Measurements from ENCODE around the gene SBK2.

The SBK2 gene

DNA sequence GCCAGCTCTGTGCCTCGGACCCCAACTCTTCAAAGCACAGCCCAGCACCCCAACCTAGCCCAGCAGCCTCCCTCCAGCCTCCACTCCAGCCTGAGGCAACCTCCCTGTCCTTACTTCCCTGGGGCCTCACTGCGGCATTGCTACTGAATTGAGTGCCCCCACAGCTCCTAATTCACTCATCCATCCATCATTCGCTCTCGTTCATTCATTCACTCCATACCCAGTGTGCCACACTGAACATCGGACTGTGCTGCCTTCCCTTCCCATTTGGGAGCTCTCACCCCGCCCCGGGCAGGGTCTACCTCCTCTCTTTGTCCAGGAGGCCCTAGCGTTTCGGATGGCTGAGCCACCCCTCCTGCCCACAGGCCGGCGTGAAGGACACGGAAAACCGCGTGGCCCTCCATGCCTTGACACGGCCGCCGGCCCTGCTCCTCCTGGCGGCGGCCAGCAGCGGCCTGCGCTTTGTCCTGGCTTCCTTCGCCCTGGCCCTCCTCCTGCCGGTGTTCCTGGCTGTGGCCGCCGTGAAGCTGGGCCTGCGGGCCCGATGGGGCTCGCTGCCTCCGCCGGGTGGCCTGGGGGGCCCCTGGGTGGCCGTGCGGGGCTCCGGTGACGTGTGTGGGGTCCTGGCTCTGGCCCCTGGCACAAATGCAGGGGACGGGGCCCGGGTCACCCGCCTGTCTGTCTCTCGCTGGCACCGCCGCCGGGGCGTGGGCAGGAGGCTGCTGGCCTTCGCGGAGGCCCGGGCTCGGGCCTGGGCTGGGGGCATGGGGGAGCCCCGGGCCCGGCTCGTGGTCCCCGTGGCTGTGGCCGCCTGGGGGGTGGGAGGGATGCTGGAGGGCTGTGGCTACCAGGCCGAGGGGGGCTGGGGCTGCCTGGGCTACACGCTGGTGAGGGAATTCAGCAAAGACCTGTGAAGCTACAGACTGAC is 50.6 kb downstream of the SBK2 start:
- DNase-seq (ENCODE audit: low read depth) = no peak

DNA sequence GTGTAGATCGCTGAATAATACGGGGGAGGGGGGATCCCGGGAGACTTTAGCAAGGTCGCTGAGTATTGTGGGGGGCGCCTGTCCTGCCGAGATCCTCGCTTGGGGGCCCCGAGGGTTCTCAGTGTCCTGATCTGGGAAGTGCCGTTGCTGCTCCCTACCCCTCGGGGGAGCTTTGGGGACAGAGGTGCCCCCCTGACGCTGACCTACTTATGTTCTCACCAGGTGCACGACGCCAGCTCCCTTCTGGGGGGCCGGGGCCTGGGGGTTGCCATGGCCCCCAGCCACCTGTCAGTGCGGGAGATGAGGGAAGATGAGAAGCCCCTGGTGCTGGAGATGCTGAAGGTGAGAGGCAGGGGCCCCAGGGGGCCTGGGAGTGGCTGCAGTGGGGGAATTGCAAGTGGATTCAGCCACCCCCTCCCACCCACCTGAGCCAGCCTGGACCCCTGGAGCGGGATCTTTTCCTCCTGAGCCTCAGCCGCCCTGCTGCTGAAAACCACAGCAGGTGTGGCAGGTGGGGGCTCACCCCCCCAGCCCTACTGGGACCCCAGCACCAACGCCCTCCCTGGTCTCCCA is 51.4 kb downstream of the SBK2 start:
- no peak for DNase-seq (ENCODE audit: low read depth)

DNA sequence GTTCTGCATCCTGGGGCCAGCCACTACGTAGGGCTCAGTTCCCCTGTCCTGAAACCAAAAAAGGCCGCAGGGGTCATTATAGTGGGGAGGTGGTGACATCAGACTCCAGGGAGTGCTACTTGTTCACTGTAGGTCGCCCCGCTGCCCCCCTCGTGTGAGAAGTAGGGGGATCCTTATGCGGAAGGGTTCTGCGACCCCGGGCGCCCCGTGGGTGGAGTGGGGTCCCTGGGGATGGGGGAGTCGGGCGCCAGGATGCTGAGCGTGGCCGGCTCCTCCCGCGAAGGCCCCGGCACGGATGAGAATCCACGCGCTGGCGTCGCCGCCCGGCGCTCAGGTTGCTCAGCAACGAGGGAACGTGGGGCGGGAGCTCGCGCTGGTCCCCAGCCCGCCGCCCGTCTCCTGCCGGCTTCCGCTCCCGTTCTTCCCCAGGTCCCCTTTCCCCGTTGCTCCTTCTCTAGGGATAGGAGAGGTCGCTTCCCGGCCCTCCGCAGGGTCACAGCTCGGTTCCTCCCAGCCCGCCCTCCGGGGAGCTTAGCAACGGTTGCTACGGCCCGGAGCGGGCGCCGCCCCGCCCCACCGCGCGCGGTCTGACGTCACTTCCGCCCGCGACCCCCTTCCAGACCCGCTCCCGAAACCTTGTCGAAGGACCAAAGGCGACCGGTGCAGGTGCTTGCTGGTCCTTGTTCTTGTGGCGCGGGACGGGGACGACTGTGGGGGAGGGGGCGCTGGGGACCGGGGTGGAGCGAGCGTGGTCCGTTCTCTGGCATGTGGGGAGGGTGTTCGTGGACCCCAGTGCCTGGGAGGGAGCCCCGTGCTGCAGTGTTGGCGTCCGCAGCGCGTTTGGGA is 52.1 kb downstream of the SBK2 start, which contains the start of gene NAT14:
Gene NAT14, plus strand, starts transcription at position 596 of the 846 bp plus-strand sequence. CDS start 521 bp downstream, outside the sequence.
- peak; percentile 52 for DNase-seq (ENCODE audit: low read depth)

DNA sequence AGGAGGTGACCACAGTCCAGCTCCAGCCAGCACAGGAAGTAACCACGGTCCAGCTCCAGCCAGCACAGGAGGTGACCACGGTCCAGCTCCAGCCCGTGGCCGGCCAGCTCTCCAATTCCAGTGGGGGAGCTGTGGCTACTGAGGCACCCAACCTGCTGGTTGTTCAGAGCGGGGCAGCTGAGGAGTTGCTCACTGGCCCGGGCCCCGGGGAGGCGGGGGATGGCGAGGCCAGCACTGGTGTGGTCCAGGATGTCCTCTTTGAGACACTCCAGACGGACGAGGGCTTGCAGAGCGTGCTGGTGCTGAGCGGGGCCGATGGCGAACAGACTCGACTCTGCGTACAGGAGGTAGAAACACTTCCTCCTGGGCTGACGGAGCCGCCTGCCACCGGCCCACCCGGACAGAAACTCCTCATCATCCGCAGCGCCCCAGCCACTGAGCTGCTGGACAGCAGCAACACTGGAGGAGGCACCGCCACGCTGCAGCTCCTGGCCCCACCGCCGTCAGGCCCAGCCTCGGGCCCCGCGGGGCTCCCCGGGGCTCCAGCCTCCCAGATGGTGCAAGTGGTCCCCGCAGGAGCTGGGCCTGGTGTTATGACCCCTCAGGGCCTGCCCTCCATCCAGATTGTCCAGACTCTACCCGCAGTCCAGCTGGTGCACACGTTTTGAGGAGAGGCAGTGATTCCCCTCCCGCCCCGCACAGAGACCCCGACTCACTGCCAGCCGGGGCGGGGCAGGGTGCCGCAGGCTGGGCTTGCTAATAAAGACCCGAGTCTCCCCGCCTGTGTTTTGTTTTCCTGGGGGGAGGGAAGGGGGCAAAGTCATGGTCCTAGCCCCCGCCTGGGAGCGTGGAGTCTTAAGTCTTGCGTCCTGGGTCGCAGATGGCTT is 53.0 kb downstream of the SBK2 start:
- no peak for DNase-seq (ENCODE audit: low read depth)

- DNase-seq (ENCODE audit: low read depth) = no peak
These were observed 53.8 kb downstream of the SBK2 start for GRCh38 chr19:55482967-55483705.

DNA sequence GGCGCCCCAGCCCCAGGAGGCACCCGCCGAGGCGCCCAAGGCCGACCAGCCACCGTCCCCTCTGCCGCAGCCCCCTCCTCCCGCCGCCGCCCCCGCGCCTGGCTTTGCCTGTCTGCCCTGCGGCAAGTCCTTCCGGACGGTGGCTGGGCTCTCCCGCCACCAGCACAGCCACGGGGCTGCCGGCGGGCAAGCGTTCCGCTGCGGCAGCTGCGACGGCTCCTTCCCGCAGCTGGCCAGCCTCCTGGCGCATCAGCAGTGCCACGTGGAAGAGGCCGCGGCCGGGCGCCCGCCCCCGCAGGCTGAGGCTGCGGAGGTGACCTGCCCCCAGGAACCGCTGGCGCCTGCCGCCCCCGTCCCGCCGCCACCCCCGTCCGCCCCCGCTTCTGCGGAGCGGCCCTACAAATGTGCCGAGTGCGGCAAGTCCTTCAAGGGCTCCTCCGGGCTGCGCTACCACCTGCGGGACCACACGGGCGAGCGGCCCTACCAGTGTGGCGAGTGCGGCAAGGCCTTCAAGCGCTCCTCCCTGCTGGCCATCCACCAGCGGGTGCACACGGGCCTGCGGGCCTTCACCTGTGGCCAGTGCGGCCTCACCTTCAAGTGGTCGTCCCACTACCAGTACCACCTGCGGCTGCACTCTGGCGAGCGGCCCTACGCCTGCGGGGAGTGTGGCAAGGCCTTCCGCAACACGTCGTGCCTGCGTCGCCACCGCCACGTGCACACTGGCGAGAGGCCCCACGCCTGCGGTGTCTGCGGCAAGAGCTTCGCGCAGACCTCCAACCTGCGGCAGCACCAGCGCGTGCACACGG is 54.6 kb downstream of the SBK2 start:
- no peak for DNase-seq (ENCODE audit: low read depth)

- no peak for DNase-seq (ENCODE audit: low read depth)
These were observed 55.2 kb downstream of the SBK2 start for GRCh38 chr19:55481794-55482155.

DNA sequence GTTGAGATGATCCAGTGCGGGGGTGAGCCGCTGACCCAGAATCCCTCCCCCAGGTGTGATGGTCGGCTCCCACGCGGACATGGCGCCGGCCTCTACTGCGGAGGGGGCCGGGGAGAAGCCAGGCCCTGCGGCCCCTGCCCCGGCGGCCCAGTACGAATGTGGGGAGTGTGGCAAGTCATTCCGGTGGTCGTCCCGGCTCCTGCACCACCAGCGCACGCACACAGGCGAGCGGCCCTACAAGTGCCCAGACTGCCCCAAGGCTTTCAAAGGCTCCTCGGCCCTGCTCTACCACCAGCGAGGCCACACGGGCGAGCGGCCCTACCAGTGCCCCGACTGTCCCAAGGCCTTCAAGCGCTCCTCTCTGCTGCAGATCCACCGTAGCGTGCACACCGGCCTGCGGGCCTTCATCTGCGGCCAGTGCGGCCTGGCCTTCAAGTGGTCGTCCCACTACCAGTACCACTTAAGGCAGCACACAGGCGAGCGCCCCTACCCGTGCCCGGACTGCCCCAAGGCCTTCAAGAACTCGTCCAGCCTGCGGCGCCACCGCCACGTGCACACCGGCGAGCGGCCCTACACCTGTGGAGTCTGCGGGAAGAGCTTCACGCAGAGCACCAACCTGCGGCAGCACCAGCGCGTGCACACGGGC is 55.7 kb downstream of the SBK2 start:
- DNase-seq (ENCODE audit: low read depth) = no peak

DNA sequence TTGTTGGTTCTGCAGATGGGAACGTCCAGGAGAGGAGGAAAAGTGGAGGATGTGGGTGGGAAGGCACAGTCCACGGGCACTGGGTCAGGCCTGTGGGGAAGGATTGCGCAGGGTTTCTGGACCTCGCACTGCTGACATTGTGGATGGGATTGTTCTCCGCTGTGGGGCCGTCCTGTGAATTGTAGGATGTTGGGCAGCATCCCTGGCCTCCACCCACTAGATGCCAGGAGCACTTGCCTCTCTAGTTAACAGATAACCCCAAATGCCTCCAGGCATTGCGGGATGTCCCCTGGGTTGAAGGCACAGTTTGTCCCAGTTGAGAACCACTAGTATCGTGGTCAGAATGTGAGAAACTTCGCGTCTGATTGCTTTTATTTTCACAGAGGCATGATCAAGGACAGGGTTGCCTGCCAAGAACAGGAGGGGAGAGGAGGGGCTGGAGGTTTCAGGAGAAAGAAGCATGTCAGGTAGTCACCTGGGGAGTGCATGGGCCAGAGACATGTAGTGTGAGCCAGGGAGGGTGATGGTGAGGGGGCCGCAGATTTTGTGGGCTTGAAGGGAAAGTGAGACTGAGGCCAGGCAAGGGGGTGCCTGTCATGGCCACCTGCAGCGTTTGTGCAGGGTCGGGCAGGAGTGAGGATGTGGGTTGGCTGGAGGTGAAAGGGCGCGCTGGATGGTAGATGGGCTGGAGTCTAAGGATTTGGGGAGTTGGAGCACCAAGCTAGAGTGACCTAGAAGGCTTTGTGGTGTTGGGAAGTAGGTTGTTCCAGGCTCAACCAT is 57.3 kb downstream of the SBK2 start:
- DNase-seq (ENCODE audit: low read depth) = no peak

DNA sequence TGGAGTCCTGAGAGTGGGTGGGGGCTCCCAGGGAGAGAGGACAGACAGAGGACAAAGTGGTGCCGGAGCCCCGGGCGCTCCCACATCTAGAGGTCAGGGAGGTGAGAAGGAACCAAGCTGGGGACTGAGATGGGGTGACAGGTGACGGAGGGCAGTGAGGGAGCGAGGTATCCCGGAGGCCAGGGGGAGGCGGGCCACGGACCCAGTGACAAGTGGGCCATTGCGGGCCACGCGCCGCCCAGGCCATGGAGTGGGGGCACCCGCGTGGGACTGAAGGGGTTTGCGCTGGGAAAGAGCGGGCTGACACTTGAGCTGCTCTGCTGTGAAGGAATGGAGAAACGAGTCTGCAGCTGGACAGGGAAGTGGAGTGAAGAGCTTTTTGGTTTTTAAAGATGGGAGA is 57.9 kb downstream of the SBK2 start:
- DNase-seq (ENCODE audit: low read depth) = no peak
